Body of pancreas (tissue), 4 donors: Measurements from ENCODE around the gene ECSCR. TPM values are rescaled to one million over a fixed set of nuclear protein-coding genes. Genes with fewer than 3 reads are reported as not detected.

Experiments used
- ATAC-seq: fragments of 150-250 bp; one replicate; pipeline ENCODE4 v1.9.1; 2016
- DNase-seq, 4 donors: peaks; one replicate each; pipeline ENCODE4 v3.0.0-alpha.2; 2019
- H3K27ac ChIP-seq, 4 donors: fragments of 200-600 bp; sonication (generic); 1 replicate in 3 of 4; 2 replicates in 1 of 4; pipeline versions ENCODE4 v1.5.1 to v1.6.1; 2016 to 2019; ENCODE audit warnings: mild to moderate bottlenecking in 1 of 4, mixed read lengths in 1 of 4, moderate library complexity in 1 of 4
- H3K27me3 ChIP-seq, 2 donors: fragments of 200-600 bp; sonication (generic); one replicate each; pipeline ENCODE4 v1.6.0; 2016; ENCODE audit warnings: mild to moderate bottlenecking in 1 of 2
- H3K36me3 ChIP-seq, 2 donors: fragments of 200-600 bp; sonication (generic); replicated peaks in 1 of 2; 2 replicates each; pipeline ENCODE4 v1.5.1; 2016; ENCODE audit warnings: low read depth in 2 of 2; ENCODE audit not compliant: insufficient read depth in 1 of 2
- H3K4me1 ChIP-seq: fragments of 200-600 bp; sonication (generic); one replicate; pipeline ENCODE4 v1.6.0; 2016
- H3K4me3 ChIP-seq, 2 donors: fragments of 200-600 bp; sonication (generic); 1 replicate in 1 of 2; 2 replicates in 1 of 2; pipeline ENCODE4 v1.5.1; 2016 to 2019
- H3K9me3 ChIP-seq, 3 donors: fragments of 200-600 bp; sonication (generic); 1 replicate in 2 of 3; 2 replicates in 1 of 3; pipeline ENCODE4 v1.5.1; 2016
- CTCF ChIP-seq, 7 experiments: fragments of 450-650 bp in 4 of 7; fragments of 200-600 bp in 3 of 7; sonication (generic) in 3 of 7; IDR thresholded peaks; one replicate each; pipeline ENCODE4 v1.5.1; 2016 to 2019; ENCODE audit warnings: antibody characterized with exemption in 7 of 7
- POLR2A ChIP-seq, 3 donors: fragments of 450-650 bp; IDR thresholded peaks; one replicate each; pipeline ENCODE4 v1.6.1; 2016; ENCODE audit warnings: antibody characterized with exemption in 3 of 3, mild to moderate bottlenecking in 2 of 3
- WGBS, 2 donors: methylation state at CpG; one replicate each; pipeline ENCODE4 v1.1.5; 2017; 5-methylcytosine and 5-hydroxymethylcytosine counted together
- intact Hi-C: fragments of 100-400 bp; cut with DNase I; formaldehyde crosslinking; loops from one replicate; pipeline ENCODE4 v1.15.1; 2023
- total RNA-seq, 2 donors: library from RNA; depleted of rRNA; stranded (reverse); fragments of >200 nt; gene quantifications; one replicate each; pipeline ENCODE4 v1.1.0, GENCODE V29; 2016

ECSCR gene
- total RNA-seq, 2 donors from 2014 or later, result 2.6 to 6.2 TPM

GRCh38 chr5:139418793-139419192, 43.8 kb downstream of the ECSCR start:
- intact Hi-C loops, result no loop called here
- ATAC-seq (no peak), DNase-seq (no peak)
- H3K27me3 ChIP-seq, result no peaks in the 10 kb centered on the region
- H3K36me3 ChIP-seq, result no peaks in the 10 kb centered on the region
- H3K4me1 ChIP-seq, result peaks cover 11% of the 10 kb centered on the region
- 67 to 84% methylated on average over 1 of the region's 1 CpG for WGBS, 2 donors
- H3K27ac ChIP-seq, result no peak overlapping the region
- no peak overlapping the region for H3K4me3 ChIP-seq
- H3K9me3 ChIP-seq, result no peaks in the 10 kb centered on the region
- TF ChIP-seq POLR2A (IDR thresholded peaks at IDR 0.05) (no peak), CTCF (IDR thresholded peaks at IDR 0.05) (no peak)

DNA sequence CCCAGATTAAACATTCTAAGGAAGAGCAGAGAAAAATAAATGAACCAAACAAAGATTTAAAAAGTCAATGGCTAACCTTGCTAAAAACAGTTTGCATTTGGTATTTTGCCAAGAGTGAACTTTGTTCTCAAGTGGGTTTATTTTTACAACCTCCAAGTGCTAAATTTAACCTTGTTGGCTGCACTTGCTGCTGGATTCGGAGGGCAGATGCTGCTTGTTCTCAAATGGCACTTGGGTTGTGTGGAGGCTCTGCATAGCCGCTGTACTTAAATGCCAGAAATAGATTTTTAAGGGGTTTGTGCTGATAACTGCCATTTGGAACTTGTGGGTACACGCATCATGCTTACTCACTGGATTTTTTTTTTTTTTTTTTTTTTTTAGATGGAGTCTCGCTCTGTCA, 45.3 kb downstream of the ECSCR start:
- H3K27ac ChIP-seq, result no peak overlapping the region
- DNase-seq (no peak), ATAC-seq (no peak)
- H3K27me3 ChIP-seq, result no peaks in the 10 kb centered on the region
- intact Hi-C loops, result no loop called here
- H3K4me1 ChIP-seq, result peaks cover 11% of the 10 kb centered on the region
- no peaks in the 10 kb centered on the region for H3K36me3 ChIP-seq
- 55 to 60% methylated on average over 4 of the region's 4 CpGs for WGBS, 2 donors
- H3K9me3 ChIP-seq, result no peaks in the 10 kb centered on the region
- TF ChIP-seq CTCF (IDR thresholded peaks at IDR 0.05), result no peak
- TF ChIP-seq POLR2A (IDR thresholded peaks at IDR 0.05), result no peak
- H3K4me3 ChIP-seq, result no peak overlapping the region

DNA sequence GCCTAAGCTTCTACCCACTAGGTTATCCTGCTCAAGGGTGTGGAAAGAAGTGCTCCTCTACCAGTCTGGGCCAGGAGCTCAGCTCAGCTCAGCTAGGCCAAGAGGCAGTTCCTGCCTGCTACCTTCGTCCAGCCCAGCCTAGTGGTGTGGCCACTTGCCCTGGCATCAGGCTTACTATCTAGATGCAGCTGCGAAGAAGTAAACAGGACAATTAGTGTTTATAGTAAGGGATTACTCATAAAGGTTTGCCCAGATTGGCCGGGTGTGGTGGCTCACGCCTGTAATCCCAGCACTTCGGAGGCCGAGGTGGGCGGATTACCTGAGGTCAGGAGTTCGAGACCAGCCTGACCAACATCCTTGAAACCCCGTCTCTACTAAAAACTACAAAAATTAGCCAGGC, 45.9 kb downstream of the ECSCR start:
- Histone ChIP-seq H3K27ac (peak overlapping the region in 1 of 4 donors; percentile 46), H3K4me3 (no peak overlapping the region), H3K9me3 (no peaks in the 10 kb centered on the region), H3K36me3 (no peaks in the 10 kb centered on the region), H3K4me1 (peaks cover 11% of the 10 kb centered on the region), H3K27me3 (no peaks in the 10 kb centered on the region)
- WGBS, 2 donors, result 84 to 90% methylated on average over 9 of the region's 9 CpGs
- TF ChIP-seq CTCF (IDR thresholded peaks at IDR 0.05) (no peak), POLR2A (IDR thresholded peaks at IDR 0.05) (no peak)
- intact Hi-C loops, result no loop called here
- ATAC-seq (no peak), DNase-seq (no peak)

- Histone ChIP-seq H3K4me1 (peaks cover 11% of the 10 kb centered on the region), H3K27me3 (no peaks in the 10 kb centered on the region), H3K9me3 (no peaks in the 10 kb centered on the region), H3K36me3 (no peaks in the 10 kb centered on the region), H3K4me3 (no peak overlapping the region), H3K27ac (peak overlapping the region in 2 of 4 donors; percentile 46 to 47)
- no peak for TF ChIP-seq POLR2A (IDR thresholded peaks at IDR 0.05)
- TF ChIP-seq CTCF (IDR thresholded peaks at IDR 0.05), result no peak
- ATAC-seq, result no peak
- no peak for DNase-seq
- intact Hi-C loops, result no loop called here
These were observed 46.7 kb downstream of the ECSCR start for GRCh38 chr5:139415869-139416268.

DNA sequence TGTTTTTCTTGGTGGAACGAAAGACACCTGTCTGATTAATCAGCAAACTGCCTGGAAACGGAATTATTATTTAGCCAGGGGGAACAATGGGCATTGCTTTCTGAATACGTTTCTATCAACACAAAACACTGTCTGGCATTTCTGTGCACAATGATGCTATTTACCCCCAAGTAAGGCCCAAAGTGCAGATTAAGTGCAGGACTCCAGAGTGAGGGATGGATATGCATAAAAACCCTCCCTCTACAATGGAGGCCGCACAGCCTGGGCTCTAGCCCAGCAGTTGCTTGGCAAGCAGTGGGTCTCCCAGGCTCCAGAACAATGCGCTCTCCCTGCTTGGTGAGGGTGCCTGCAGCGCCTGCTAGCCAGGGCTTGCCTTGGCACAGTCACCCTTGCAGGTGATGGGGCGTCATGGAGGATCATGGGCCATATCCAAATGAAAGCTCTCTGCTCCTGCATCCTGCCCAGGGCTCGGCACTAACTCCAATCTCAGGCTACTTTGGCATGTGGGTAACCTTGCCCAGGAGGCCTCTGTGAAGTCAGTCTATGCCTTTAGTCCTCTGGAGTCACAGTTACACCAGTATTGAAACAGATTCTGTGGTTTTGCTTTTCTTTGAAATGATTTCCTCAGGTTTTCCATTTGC, 47.2 kb downstream of the ECSCR start:
- peaks cover 11% of the 10 kb centered on the region for H3K4me1 ChIP-seq
- no peaks in the 10 kb centered on the region for H3K9me3 ChIP-seq
- ATAC-seq (peak; percentile 62), DNase-seq (peak in 1 of 4 donors; percentile 35)
- TF ChIP-seq CTCF (IDR thresholded peaks at IDR 0.05), result no peak
- TF ChIP-seq POLR2A (IDR thresholded peaks at IDR 0.05), result peak in 1 of 3 donors; percentile 12
- no peaks in the 10 kb centered on the region for H3K36me3 ChIP-seq
- no peak overlapping the region for H3K4me3 ChIP-seq
- WGBS, 2 donors, result 50 to 63% methylated on average over 5 to 8 of the region's 8 CpGs
- no peaks in the 10 kb centered on the region for H3K27me3 ChIP-seq
- intact Hi-C loops, result no loop called here
- peak overlapping the region in 2 of 4 donors; percentile 46 to 47 for H3K27ac ChIP-seq
